Jurkat, Clone E6-1 (cell line): ENCODE data around the gene DCDC1. TPM values are rescaled to one million over a fixed set of nuclear protein-coding genes. Genes with fewer than 3 reads are reported as not detected.

Experiments
- DNase-seq: peaks from one replicate; pipeline ENCODE4 v3.0.0-alpha.2; 2011; ENCODE audit warnings: low read depth, low spot score
- H3K4me3 ChIP-seq: 2 replicates; pipeline ENCODE4 v1.5.1; 2011; ENCODE audit warnings: mild to moderate bottlenecking, low read length, control low read depth, moderate library complexity
- polyA plus RNA-seq: library from polyadenylated mRNA; unstranded; fragments of >200 nt; gene quantifications from one replicate; pipeline ENCODE4 v1.2.1, GENCODE V29; 2012; ENCODE audit warnings: missing spikeins; ENCODE audit not compliant: insufficient read length, insufficient read depth

Gene DCDC1
- polyA plus RNA-seq, result not detected

DNA sequence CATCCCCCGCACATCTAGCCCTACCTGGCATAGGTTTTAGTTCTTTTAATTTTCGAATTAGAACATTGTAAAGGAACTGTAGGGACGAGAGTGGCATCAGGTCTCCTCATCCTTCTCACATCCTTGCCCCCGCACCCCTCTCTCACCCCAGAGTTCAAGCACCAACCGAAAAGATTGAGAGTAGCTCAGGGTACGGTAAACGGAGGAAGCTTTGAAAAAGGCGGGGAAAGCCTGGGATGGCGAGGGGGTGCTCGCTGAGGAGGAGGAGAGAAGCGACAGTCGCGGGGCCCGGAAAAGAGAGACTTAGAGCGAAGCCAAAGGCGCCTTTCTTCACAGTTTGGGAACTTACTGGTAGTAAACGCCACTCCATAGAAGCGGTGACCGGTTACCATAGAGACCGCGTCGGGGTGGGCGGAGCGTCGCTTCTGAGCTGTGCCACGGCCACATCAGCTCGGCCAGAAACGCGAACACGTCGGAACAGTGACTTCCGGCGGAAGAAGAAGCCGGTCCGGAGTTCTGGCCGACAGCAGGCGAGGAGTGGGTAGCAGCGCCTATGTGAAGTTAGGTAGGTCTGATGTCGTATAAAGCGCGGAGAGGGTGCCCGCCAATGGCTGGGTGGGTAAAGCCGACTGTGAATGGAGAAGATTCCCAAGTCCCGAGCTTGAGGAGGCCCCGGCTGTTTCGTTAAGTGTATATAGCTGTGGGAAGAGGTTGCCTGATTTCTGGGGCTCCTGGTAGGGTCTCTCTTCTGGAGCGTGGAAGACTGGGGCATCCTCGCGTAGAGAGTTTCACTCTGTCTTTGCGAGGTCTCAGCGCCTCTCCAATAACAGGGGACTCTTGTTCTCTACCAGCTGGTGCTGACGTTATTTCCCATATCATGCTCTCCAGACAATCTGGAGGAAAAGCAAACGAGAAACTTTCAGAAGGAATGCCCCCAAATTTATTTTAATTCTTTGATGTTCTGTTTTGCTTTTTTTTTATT is at the start of gene DCDC1, which contains the start of gene DNAJC24:
Gene DCDC1 (minus strand): TSS at position 392 of the 982 bp plus-strand sequence. CDS start 41,459 bp downstream, outside the sequence.
Gene DNAJC24 (plus strand): TSS at position 513 of the 982 bp plus-strand sequence. CDS start 889 bp downstream, outside the sequence.
- peak; percentile 89 for DNase-seq
- H3K4me3 ChIP-seq, result peak within 1 kb of the TSS; percentile 94

DNA sequence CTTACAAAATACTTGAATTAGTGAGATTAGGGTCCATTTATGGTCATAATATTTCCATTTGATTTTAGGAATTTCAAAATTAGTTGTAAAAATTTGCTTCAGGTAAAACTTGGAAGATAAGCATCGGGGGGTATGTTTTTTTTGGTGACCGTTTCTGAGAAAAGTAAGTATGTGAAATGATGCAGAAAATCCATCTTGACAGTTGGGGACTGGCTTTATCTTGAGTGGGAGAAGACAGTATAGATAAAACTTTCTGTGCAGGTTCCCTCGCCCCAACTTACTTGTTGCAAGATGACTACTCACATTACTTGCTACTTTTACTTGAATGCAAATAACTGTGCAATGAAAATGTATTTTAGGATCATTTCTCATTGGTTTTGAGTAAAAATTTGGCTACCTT is 49.6 kb upstream of the DCDC1 start:
- no peak for DNase-seq
- H3K4me3 ChIP-seq, result no peak overlapping the region

DNA sequence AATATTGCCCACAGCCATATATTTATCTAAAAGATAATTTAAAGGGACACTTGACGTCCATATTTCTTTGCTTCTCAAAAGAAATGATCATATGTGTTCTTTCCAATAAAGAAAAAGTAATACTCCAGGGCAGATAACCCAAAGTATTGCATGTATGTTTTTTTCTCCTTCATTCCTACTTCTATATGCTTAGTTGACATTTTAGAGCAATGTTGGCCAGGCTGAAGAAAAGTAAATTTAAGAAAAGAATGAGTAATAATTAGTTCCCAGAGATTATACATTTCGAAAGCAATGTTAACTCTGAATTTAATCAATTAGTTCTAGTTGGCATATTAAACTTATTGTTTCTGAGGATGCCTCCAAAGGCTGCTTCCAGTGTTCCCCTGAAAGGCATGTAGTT is 48.3 kb upstream of the DCDC1 start:
- no peak for DNase-seq
- H3K4me3 ChIP-seq, result no peak overlapping the region

DNA sequence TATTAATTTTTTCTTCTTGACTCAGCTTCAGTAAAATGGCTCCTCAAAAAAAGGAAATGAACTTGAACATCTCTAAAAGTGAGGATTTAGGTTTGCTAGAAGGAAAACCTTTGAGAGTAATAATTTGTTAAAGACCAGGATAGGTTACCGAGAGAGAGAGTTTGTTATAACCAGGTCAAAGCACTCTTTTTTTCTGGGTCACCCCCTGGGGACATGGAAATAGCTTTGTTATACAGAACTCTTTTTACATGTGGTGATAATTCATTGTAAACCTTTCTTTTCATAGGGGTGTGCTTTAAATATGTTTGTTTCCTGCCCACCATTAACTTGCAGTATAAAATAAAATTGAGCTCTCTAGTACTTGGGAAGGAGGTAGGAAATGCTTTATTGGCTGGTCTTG is 47.8 kb upstream of the DCDC1 start:
- H3K4me3 ChIP-seq, result no peak overlapping the region
- DNase-seq, result no peak

- DNase-seq, result no peak
These were observed 45.9 kb upstream of the DCDC1 start for GRCh38 chr11:31415435-31415834.

DNA sequence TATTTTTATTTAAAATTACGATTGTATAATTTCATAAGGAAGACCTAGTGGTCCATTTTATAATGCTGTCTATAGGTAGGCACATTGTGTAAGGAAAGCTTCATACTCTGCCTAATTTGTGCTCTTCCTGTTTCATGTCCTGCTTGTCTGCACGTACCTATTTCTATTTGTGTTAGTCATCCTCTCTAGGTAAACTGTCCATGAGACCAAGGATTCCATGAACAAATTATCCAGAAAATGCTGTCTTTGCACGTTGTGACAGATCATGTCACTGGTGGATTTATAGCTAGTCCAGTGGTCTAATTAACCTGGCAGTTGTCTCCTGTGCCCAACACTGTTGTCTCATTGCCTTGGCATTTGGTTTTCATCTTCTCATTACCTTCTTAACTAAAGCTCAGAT is 44.8 kb upstream of the DCDC1 start:
- no peak for DNase-seq
- H3K4me3 ChIP-seq, result no peak overlapping the region

More at GRCh38 chr11:31415435-31415834, 45.9 kb upstream of the DCDC1 start:
- no peak overlapping the region for H3K4me3 ChIP-seq

DNA sequence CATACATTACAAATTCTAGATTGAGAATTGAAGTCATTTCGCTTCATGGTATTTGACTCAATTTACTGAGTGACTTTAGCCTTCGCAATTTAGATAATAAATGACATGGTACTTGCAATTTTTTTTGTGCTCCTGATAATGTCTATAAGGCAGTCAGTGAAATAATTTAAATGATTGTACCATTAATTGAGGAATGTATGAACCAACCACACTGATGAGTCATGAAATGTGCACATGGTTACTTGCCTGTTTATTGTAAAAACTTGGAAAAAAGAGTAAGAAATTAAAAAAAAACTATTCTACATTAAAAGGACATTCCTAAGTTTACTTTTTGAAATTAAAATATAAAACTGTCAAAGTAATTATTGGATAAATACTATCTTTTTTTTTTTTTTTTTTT is 43.4 kb upstream of the DCDC1 start:
- DNase-seq, result no peak

DNA sequence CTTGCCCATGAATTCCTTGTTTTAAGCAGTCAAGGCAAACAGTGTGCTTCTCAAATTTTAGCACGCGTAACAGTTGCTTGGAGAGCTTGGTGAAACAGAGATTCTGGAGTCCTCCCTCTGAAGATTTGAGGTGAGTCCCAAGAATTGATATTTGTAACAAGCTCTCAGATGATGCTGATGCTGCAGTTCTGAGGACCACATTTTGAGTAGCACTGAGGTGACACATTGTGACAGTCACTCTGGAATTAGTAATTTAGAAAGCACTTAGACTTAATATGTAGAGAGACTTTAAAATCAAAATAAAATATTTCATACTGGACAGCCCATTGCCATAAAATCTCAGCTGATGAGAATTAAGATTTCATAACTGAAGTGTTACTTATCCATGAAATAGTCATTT is 38.7 kb upstream of the DCDC1 start:
- DNase-seq, result no peak
- H3K4me3 ChIP-seq, result no peak overlapping the region

More for the DNA sequence above, 43.4 kb upstream of the DCDC1 start:
- H3K4me3 ChIP-seq, result no peak overlapping the region

- H3K4me3 ChIP-seq, result no peak overlapping the region
- DNase-seq, result no peak
These were observed 35.1 kb upstream of the DCDC1 start for GRCh38 chr11:31404614-31405013.

- DNase-seq, result peak; percentile 40
- H3K4me3 ChIP-seq, result no peak overlapping the region
These were observed 27.8 kb upstream of the DCDC1 start for GRCh38 chr11:31397239-31397834.

DNA sequence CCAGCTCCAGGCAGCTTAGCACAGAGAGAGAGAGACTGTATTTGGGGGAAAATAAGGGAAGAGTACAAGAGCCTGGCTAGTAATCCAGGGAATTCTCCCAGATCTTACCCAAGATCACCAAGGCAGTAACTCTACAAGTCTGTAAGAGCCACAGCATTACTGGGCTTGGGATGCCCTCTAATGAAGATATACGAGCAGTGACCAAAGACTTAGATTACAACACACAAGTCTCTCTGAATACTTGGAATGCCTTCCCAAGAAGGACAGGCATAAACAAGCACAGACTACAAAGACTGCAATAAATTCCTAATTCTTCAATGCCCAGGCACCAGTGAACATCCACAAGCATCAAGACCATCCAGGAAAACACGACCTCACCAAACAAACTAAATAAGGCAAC is 17.8 kb upstream of the DCDC1 start:
- DNase-seq, result no peak
- H3K4me3 ChIP-seq, result no peak overlapping the region

GRCh38 chr11:31383116-31383515 is 13.6 kb upstream of the DCDC1 start:
- no peak for DNase-seq
- no peak overlapping the region for H3K4me3 ChIP-seq

DNA sequence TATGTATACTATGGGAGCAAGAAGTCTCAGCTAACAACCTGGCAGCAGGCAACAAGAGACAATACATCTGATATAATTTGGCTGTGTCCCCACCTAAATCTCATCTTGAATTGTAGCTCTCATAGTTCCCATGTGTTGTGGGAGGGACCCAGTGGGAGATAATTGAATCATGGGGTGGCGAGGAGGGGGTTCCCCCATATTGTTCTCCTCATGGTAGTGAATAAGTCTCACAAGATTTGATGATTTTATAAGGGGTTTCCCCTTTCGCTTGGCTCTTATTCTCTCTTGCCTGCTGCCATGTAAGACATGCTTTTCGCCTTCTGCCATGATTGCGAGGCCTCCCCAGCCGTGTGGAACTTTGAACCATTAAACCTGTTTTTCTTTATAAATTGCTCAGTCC is 6.3 kb upstream of the DCDC1 start:
- H3K4me3 ChIP-seq, result no peak overlapping the region
- DNase-seq, result no peak

DNA sequence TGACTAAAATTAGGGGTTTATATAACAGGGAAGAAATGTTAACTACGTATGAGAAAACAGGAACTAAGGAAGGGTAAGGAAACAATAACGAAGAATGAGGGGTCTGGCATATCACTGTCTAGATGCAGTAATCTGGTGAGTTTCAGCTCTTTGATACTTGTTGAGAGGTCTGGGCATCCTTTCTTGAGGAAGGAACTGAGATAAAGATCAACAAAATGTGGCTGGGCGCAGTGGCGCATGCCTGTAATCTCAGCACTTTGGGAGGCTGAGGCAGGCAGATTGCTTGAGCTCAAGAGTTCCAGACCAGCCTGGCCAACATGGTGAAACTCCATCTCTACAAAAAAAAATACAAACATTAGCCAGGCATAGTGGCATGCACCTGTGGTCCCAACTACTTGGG is 2.7 kb downstream of the DCDC1 start:
- H3K4me3 ChIP-seq, result no peak overlapping the region
- peak; percentile 28 for DNase-seq

GRCh38 chr11:31361743-31362142 is 7.8 kb downstream of the DCDC1 start:
- no peak for DNase-seq
- H3K4me3 ChIP-seq, result no peak overlapping the region

DNA sequence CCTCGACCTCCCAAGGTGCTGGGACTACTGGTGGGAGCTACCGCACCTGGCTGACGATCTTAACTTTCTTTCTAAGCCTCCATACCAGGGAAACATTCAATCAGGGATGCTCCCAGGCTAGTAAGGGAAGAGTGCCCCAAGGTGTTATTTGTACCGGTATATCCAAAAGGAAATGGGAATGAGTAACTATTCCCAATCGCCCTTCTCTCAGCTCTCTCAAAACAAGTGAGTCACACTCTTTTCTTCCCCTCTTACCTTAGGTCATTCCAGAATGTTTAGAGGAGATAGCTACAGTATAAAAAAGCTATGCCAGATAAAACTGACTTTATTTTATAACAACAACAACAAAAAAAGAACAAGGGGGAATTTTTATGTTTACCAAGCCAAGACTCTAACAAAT is 13.7 kb downstream of the DCDC1 start:
- H3K4me3 ChIP-seq, result no peak overlapping the region
- no peak for DNase-seq

GRCh38 chr11:31355131-31355530 is 14.4 kb downstream of the DCDC1 start:
- DNase-seq, result no peak
- H3K4me3 ChIP-seq, result no peak overlapping the region

DNA sequence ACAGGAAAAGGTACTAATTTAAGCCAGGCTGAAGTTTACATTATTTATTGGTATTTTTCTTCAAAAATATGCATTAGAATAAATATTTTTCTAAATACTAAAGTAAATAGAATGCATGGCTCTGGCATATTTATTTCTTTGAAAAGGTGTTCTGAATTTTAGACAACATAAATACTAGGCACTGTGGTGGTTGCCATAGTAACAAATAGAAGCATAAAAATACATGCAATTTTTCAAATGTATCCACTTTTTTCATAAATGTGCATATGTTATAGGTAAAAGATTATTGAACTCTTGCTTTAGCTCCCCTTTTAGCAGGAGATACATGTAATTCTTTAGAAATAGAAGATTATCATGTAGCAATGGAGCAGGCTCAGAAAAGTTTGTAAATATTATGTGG is 18.4 kb downstream of the DCDC1 start:
- DNase-seq, result no peak
- no peak overlapping the region for H3K4me3 ChIP-seq

GRCh38 chr11:31340903-31341572 is 28.5 kb downstream of the DCDC1 start:
- DNase-seq, result peak; percentile 31
- H3K4me3 ChIP-seq, result no peak overlapping the region

DNA sequence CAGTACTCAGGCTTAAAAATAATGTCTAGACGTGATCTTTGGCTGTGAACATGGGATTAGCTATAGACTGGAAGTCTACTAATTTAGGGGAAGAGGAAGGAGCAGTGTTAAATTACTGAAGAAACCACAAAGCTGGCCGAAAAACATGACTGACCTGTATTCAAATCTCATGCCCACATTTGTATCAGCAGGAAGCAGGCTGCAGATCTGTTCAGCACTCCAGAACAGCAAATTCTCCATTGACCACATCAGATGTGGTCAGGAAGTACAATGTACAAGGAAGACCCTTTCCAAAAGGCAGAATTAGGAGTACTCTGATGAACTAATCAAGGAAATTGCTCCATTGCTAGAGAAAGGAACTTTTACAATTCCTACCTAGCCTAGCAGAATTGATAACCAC is 31.7 kb downstream of the DCDC1 start:
- H3K4me3 ChIP-seq, result no peak overlapping the region
- DNase-seq, result no peak
